ENCODE results near the gene GLCCI1. TPM values are rescaled to one million over a fixed set of nuclear protein-coding genes. Genes with fewer than 3 reads are reported as not detected.

GLCCI1 gene
- total and polyA plus RNA-seq, 2 donors (not counting 3 experiments of a cell fraction or from before 2014, with no cell fraction given) = 2.3 to 5.6 TPM

DNA sequence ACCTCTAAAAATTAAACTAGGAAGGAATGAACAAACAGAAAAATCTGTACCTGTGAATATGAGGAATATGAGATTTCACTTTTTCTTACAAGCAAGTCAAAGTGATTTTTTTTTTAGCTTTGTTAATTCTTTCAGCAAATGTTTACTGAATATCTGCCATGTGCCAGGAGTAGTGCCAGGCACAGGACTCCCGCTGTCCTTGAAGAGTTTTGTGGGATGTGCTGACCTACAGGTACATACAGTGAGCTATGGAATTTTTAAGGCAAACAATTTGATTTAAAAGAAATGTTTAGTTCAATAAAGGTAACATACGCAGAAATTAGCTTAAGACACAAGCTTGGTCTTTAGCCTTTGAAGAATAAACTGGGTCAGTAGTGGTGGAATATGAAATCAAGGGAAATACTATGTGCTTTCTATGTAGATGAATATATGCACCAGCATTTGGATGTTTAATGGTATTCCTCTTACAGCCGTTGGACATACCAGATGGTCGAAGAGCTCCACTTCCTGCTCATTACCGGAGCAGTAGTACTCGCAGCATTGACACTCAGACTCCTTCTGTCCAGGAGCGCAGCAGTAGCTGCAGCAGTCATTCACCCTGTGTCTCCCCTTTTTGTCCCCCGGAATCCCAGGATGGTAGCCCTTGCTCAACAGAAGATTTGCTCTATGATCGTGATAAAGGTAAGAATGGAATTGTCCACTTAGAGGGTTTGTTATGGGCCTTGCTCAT, 102.0 kb downstream of the GLCCI1 start:
- no peak for FAIRE-seq
- Histone ChIP-seq H3K9ac (replicated peaks; ENCODE audit: extremely low read depth, insufficient read depth, low read length) (no peak overlapping the region), H4K20me1 (replicated peaks; ENCODE audit: control insufficient read depth, extremely low read depth, insufficient read depth, low read length) (no peaks in the 10 kb centered on the region), H3K9me3 (replicated peaks; ENCODE audit: control insufficient read depth, insufficient read depth, low read length) (no peaks in the 10 kb centered on the region), H3K79me2 (ENCODE audit: control insufficient read depth, insufficient read depth, low read length) (no peaks in the 10 kb centered on the region), H3K36me3 (ENCODE audit: control insufficient read depth in 2 of 2, extremely low read depth in 1 of 2, insufficient read depth in 2 of 2, low read length in 2 of 2) (no peaks in the 10 kb centered on the region), H3K4me3 (replicated peaks in 1 of 3; ENCODE audit: insufficient read depth in 1 of 3, low read depth in 1 of 3, low read length in 3 of 3) (no peak overlapping the region), H3K4me2 (ENCODE audit: insufficient read depth, low read length) (no peak overlapping the region), H3K27ac (ENCODE audit: insufficient read depth, low read depth, low read length) (no peak overlapping the region), H2AFZ (ENCODE audit: low read depth, low read length) (no peak overlapping the region), H3K4me1 (ENCODE audit: control insufficient read depth, extremely low read depth, insufficient read depth, low read length) (no peaks in the 10 kb centered on the region), H3K9me1 (replicated peaks; ENCODE audit: control insufficient read depth, extremely low read depth, insufficient read depth, low read length) (no peaks in the 10 kb centered on the region), H3K27me3 (ENCODE audit: control insufficient read depth in 2 of 2, insufficient read depth in 2 of 2, low read length in 2 of 2) (no peaks in the 10 kb centered on the region)
- POLR2A ChIA-PET = no interaction called here
- CTCF ChIA-PET = interaction anchor here (0.7 to 1.3 kb wide), 5 partner anchors 14 to 359 kb away, joined by 3 to 5 read pairs (median 3); no protein-coding TSS in a partner anchor
- no peak for DNase-seq (ENCODE audit: low read depth, low spot score)
- dilution Hi-C loops (cut with MboI; ENCODE audit: extremely low pct_ligation_motif_present, low sequenced_read_pairs) (no loop called here), intact Hi-C loops (cut with micrococcal nuclease) (no loop called here)
- TF ChIP-seq, protein P1, sequence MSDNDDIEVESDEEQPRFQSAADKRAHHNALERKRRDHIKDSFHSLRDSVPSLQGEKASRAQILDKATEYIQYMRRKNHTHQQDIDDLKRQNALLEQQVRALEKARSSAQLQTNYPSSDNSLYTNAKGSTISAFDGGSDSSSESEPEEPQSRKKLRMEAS (IDR thresholded peaks at IDR 0.05; ENCODE audit: insufficient read depth, insufficient read length) = no peak
- TF ChIP-seq CTCF (IDR thresholded peaks at IDR 0.05; ENCODE audit: extremely low read depth in 1 of 2, insufficient read depth in 1 of 2, low read depth in 1 of 2, low read length in 2 of 2) (no peak), EZH2 (IDR thresholded peaks at IDR 0.05; ENCODE audit: borderline replicate concordance, low read depth, low read length, severe bottlenecking) (no peak), FOS (IDR thresholded peaks at IDR 0.05; ENCODE audit: borderline replicate concordance, insufficient read depth, low read length) (no peak), GATA2 (IDR thresholded peaks at IDR 0.05; ENCODE audit: insufficient read depth, insufficient read length, low read depth, low read length) (no peak), POLR2A (IDR thresholded peaks at IDR 0.05; ENCODE audit: low read depth, low read length) (no peak), MYC (IDR thresholded peaks at IDR 0.05; ENCODE audit: low read depth, low read length) (no peak), JUN (IDR thresholded peaks at IDR 0.05; ENCODE audit: borderline replicate concordance, insufficient read depth, insufficient read length, low read depth) (no peak), POLR2AphosphoS5 (IDR thresholded peaks at IDR 0.05; ENCODE audit: insufficient read depth, low read depth, low read length) (no peak)
- no TSS peak for BruUV-seq (replicated peaks)
